HG02610 (cell line): ENCODE results near the gene WNK4.

Experiments
- ATAC-seq: cut with Tn5 transposase; IDR thresholded peaks from one replicate; pipeline ENCODE4 v1.9.1; 2021; ENCODE audit warnings: mild to moderate bottlenecking, moderate library complexity; ENCODE audit not compliant: unreplicated experiment

The WNK4 gene

GRCh38 chr17:42833767-42834422, 53.5 kb downstream of the WNK4 start:
- no peak for ATAC-seq

- ATAC-seq, result no peak
Measured at GRCh38 chr17:42835732-42836131, 55.3 kb downstream of the WNK4 start.

- no peak for ATAC-seq
Measured at GRCh38 chr17:42841975-42842685, 61.7 kb downstream of the WNK4 start.

- ATAC-seq, result no peak
Measured at GRCh38 chr17:42843358-42843934, 63.0 kb downstream of the WNK4 start.

- no peak for ATAC-seq
Measured at GRCh38 chr17:42844271-42844670, 63.9 kb downstream of the WNK4 start, which contains the start of gene AOC2. AOC2 (plus strand) TSS chr17:42844580; CDS start chr17:42844627, 47 bp downstream.

GRCh38 chr17:42844761-42845555, 64.5 kb downstream of the WNK4 start:
- no peak for ATAC-seq

- no peak for ATAC-seq
Measured at GRCh38 chr17:42845556-42845917, 65.1 kb downstream of the WNK4 start.

- no peak for ATAC-seq
Measured at GRCh38 chr17:42845918-42846593, 65.6 kb downstream of the WNK4 start.
